Naive thymus-derived CD8-positive, alpha-beta T cell (primary cell): ENCODE measurements around the gene ASRGL1. TPM values are rescaled to one million over a fixed set of nuclear protein-coding genes. Genes with fewer than 3 reads are reported as not detected.
"Not testable (repeated sequence)": the region's sequence is repeated elsewhere in the genome, so short reads cannot be mapped to it uniquely, and the experiment has no call there.

Experiments used
- ATAC-seq, 2 donors: fragments of 150-1000 bp; cut with Tn5 transposase in 1 of 2; sonication (Bioruptor Pico), chemical (Tn5 transposase) in 1 of 2; 1 replicate in 1 of 2; 2 replicates in 1 of 2; pipeline ENCODE4 v1.10.0; 2021; ENCODE audit warnings: mild to moderate bottlenecking in 2 of 2, moderate library complexity in 2 of 2
- POLR2A ChIA-PET: fragments of 350-600 bp; sonication (Branson Sonifier 250); formaldehyde crosslinking; loops from one replicate; lab custom pipeline; 2021; ENCODE audit warnings: antibody characterized with exemption; lab: Charles Lee
- DNase-seq, 10 donors: peaks; one replicate each; pipeline versions ENCODE4 v3.0.0 to v3.0.0-alpha.2; 2020 to 2022
- H3K27ac Mint-ChIP-seq, 10 donors: one replicate each; pipeline ENCODE4 v1.8.0; 2020 to 2022; ENCODE audit warnings: mild to moderate bottlenecking in 10 of 10, mixed read lengths in 10 of 10, moderate library complexity in 4 of 10, inconsistent platforms in 1 of 10
- H3K27me3 Mint-ChIP-seq, 5 donors: one replicate each; pipeline ENCODE4 v1.8.0; 2021 to 2022; ENCODE audit warnings: mixed read lengths in 5 of 5
- H3K36me3 Mint-ChIP-seq, 3 donors: one replicate each; pipeline ENCODE4 v1.8.0; 2020 to 2022; ENCODE audit warnings: mixed read lengths in 3 of 3, mild to moderate bottlenecking in 2 of 3, inconsistent platforms in 1 of 3
- H3K4me1 Mint-ChIP-seq, 4 donors: one replicate each; pipeline ENCODE4 v1.8.0; 2021 to 2022; ENCODE audit warnings: mixed read lengths in 4 of 4
- H3K4me3 Mint-ChIP-seq, 10 donors: one replicate each; pipeline ENCODE4 v1.8.0; 2020 to 2022; ENCODE audit warnings: mild to moderate bottlenecking in 10 of 10, mixed read lengths in 10 of 10, moderate library complexity in 6 of 10, inconsistent platforms in 1 of 10
- H3K9me3 Mint-ChIP-seq, 9 donors: one replicate each; pipeline ENCODE4 v1.8.0; 2020 to 2022; ENCODE audit warnings: mixed read lengths in 9 of 9, mild to moderate bottlenecking in 3 of 9, inconsistent platforms in 1 of 9, moderate library complexity in 1 of 9
- polyA plus RNA-seq, 3 donors: library from polyadenylated mRNA; unstranded; fragments of 300-500 nt; fragmentation: Illumina TruSeq; gene quantifications; one replicate each; pipeline ENCODE4 v1.2.3, GENCODE V29; 2021
- total RNA-seq, 8 experiments: library from RNA in 2 of 8; stranded (reverse) in 2 of 8; gene quantifications; one replicate each; pipeline ENCODE4 v1.2.3 and lab custom pipeline; 2021 to 2026

Gene ASRGL1
- total RNA-seq (1 to 10 TPM; 2.8 to 7.5 TPM), polyA plus RNA-seq (10 to 100 TPM in 1 of 3 donors, 1 to 10 TPM in 2; 5.1 to 13.3 (median 6.0) TPM), total RNA-seq (lab: John Stamatoyannopoulos, UW) (0.49 to 6.6 (median 2.6) reads per million in 6 experiments)

DNA sequence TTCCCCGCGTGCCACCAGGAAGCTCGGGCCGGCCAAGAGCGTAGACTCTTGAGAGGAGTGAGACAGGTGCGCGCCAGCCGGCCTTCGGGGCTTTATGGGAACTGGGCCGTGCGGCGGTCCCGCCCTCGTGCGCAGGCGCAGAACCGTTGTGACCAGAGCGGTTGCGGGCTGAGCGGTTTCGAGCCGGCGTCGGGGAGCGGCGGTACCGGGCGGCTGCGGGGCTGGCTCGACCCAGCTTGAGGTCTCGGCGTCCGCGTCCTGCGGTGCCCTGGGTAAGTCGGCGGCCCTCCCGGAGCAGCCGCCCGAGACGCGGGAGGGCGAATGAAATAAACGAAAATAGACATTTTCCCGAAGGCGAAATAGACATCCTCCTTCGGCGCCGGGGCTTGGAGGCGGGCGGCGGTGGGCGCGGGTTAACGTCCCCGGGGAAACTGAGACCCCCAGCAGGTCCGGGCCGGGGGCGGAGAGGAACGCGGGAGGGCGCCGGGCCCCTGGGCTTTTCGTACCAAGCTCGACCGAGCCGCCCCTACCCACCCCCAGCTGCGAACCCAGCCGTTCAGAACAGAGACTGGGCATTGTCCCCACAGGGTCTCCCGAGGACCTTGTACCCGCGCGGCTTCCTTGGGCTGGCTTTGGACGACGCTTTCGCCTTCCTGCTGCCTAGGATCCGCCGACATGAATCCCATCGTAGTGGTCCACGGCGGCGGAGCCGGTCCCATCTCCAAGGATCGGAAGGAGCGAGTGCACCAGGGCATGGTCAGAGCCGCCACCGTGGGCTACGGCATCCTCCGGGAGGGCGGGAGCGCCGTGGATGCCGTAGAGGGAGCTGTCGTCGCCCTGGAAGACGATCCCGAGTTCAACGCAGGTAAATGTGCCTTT lies at the start of gene ASRGL1:
ASRGL1 (plus strand) TSS at position 146 of the 879 bp plus-strand sequence; CDS start at position 676, 530 bp downstream.
- H3K4me1 Mint-ChIP-seq = peaks cover 11 to 24% (median 19%) of the 10 kb centered on the region in 4 donors
- H3K27me3 Mint-ChIP-seq = peaks cover 0 to 11% (median 2%) of the 10 kb centered on the region in 5 donors
- peak within 1 kb of the TSS in 9 of 10 donors; percentile 58 to 90 (median 78) for H3K27ac Mint-ChIP-seq

DNA sequence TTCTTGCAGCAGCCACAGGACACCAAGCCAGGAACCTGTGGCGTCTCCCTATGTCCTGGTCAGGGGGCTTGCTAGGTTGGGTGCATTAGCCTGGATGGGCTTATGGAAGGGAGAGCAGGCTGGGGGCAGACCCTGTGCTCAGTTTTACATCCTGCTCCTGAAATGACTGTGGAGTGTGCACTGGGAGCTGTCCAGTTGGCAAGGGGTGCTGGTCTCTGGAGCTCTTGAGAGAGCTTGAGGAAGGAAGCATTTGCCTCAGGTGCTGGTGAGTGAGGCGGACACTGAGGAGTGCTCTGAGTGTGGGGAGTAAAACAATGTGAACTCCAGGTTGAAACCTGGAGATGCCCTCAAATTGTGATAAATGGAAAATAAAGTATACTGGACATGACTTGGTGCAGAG lies 41.7 kb upstream of the ASRGL1 start:
- Mint-ChIP-seq H3K27me3 (peaks cover 16 to 31% (median 22%) of the 10 kb centered on the region in 5 donors), H3K4me1 (no peaks in the 10 kb centered on the region), H3K27ac (no peak overlapping the region), H3K4me3 (no peak overlapping the region), H3K36me3 (no peaks in the 10 kb centered on the region), H3K9me3 (peaks cover 0 to 2% (median 0%) of the 10 kb centered on the region in 9 donors)
- ATAC-seq (no peak), DNase-seq (no peak)
- POLR2A ChIA-PET = no interaction called here

More for the DNA sequence above, at the start of gene ASRGL1:
- DNase-seq (peak; percentile 63 to 87 (median 72)), ATAC-seq (peak; percentile 85 to 94)
- H3K36me3 Mint-ChIP-seq = no peaks in the 10 kb centered on the region
- peak within 1 kb of the TSS; percentile 82 to 96 (median 90) for H3K4me3 Mint-ChIP-seq
- no peaks in the 10 kb centered on the region for H3K9me3 Mint-ChIP-seq
- POLR2A ChIA-PET = interaction anchor here (0.6 to 1.8 kb wide), 5 partner anchors 15 to 543 kb away, joined by 3 to 10 read pairs (median 3); partner anchors contain the start of gene SLC3A2

DNA sequence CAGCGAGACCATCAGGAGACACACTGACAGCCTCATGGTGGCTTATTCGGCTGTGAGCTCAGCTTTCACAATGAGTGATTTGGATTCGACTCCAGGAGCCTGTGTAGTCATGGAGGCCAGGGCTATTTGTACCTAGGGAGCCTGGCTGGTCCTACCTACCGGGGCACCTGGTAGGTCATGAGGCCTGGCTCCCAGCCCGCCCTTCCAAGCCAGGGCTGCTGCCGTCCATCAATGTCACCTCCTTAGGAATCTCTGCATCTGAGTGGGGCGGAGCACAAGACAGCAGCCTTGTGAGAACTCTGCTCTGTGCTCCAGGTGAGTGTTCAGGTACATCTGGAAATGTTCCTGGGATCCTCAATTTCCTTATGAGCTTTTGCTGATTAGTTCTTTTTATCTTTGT lies 38.3 kb upstream of the ASRGL1 start, which contains the start of gene SCGB1D4:
SCGB1D4 (minus strand) TSS at position 101 of the 400 bp plus-strand sequence; CDS start at position 36, 65 bp downstream.
- H3K27ac Mint-ChIP-seq = no peak within 1 kb of the TSS
- no peaks in the 10 kb centered on the region for H3K36me3 Mint-ChIP-seq
- H3K9me3 Mint-ChIP-seq = no peaks in the 10 kb centered on the region
- POLR2A ChIA-PET = no interaction called here
- no peaks in the 10 kb centered on the region for H3K4me1 Mint-ChIP-seq
- ATAC-seq (no peak), DNase-seq (no peak)
- H3K4me3 Mint-ChIP-seq = no peak within 1 kb of the TSS
- H3K27me3 Mint-ChIP-seq = peaks cover 18 to 35% (median 19%) of the 10 kb centered on the region in 5 donors

DNA sequence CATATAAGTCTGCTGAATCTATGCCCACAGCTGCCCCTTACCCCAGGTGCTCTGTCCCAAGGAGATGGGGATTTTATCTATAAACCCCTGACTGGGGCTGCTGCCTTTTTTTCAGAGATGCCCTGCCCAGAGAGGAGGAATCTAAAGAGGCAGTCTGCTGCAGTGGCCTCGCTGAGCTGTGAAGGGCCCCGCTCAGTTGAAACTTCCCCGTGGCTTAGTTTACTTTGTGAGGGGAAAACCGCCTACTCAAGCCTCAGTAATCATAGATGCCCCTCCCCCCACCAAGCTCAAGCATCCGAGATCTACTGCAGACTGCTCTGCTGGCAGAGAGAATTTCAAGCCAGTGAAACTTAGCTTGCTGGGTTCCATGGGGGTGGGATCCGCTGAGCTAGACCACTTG lies 31.0 kb upstream of the ASRGL1 start:
- H3K4me3 Mint-ChIP-seq = no peak overlapping the region
- DNase-seq (no peak), ATAC-seq (no peak)
- POLR2A ChIA-PET = no interaction called here
- H3K27me3 Mint-ChIP-seq = peaks cover 17 to 29% (median 21%) of the 10 kb centered on the region in 5 donors
- no peak overlapping the region for H3K27ac Mint-ChIP-seq
- peaks cover 0 to 10% (median 5%) of the 10 kb centered on the region in 9 donors for H3K9me3 Mint-ChIP-seq
- H3K36me3 Mint-ChIP-seq = peaks cover 0 to 13% (median 0%) of the 10 kb centered on the region in 3 donors
- H3K4me1 Mint-ChIP-seq = peaks cover 1 to 8% (median 3%) of the 10 kb centered on the region in 4 donors

DNA sequence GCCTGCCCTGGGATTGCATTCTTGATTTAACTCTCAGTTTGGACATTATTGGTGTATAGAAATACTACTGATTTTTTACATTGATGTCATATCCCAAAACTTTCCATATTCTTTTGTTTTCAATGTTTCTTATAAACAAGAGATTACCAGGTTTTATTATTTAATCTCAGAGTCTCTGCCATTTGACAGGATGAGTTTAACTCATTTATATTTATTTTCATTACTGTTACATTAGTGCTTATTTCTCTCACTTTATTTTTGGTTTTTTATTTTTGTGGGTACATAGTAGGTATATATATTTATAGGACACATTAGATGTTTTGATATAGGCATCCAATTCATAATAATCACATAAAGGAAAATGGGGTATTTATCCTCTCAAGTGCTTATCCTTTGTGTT lies 29.3 kb upstream of the ASRGL1 start:
- Mint-ChIP-seq H3K36me3 (peaks cover 0 to 13% (median 0%) of the 10 kb centered on the region in 3 donors), H3K4me1 (peaks cover 9 to 22% (median 16%) of the 10 kb centered on the region in 4 donors), H3K4me3 (no peak overlapping the region), H3K9me3 (peaks cover 0 to 10% (median 5%) of the 10 kb centered on the region in 9 donors), H3K27me3 (peaks cover 14 to 32% (median 24%) of the 10 kb centered on the region in 5 donors), H3K27ac (no peak overlapping the region)
- POLR2A ChIA-PET = no interaction called here
- ATAC-seq = no peak
- DNase-seq = no peak

DNA sequence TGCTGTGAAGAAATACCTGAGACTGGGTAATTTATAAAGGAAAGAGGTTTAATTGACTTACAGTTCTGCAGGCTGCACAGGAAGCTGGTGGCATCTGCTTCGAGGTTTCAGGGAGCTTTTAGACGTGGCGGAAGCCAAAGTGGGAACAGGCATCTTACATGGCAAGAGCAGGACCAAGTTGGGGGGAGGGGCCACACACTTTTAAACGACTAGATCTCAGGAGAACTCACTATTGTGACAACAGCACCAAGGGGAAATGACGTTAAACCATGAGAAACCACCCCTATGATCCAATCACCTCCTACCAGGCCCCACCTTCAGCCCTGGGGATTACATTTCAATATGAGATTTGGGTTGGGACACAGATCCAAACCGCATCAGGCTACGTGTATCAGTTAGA lies 27.3 kb upstream of the ASRGL1 start:
- peaks cover 0 to 13% (median 0%) of the 10 kb centered on the region in 3 donors for H3K36me3 Mint-ChIP-seq
- POLR2A ChIA-PET = no interaction called here
- peaks cover 0 to 10% (median 5%) of the 10 kb centered on the region in 9 donors for H3K9me3 Mint-ChIP-seq
- H3K27me3 Mint-ChIP-seq = peaks cover 16 to 40% (median 27%) of the 10 kb centered on the region in 5 donors
- ATAC-seq = no peak
- no peak for DNase-seq
- H3K4me3 Mint-ChIP-seq = peak overlapping the region in 1 of 10 donors; percentile 20
- H3K27ac Mint-ChIP-seq = peak overlapping the region in 2 of 10 donors; percentile 15 to 52
- H3K4me1 Mint-ChIP-seq = peaks cover 9 to 22% (median 16%) of the 10 kb centered on the region in 4 donors

DNA sequence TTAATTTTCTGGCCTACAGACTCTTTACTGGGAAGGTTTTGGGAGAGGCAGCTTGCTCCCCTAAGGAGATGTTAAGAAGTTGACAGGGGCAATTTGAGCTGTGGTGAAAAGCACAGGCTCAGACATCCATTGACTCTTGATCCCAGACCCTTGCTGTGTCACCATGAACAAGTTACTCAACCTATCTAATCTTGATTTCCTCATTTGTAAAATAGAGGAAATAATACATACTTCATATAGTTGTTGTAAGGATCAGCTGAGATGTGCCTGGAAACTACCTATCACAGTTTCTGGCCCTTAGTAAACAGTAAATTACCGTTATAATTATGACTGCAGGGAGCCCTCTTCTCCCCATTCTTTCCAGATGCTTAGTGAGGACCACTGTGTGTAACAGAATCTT lies 21.8 kb upstream of the ASRGL1 start:
- H3K9me3 Mint-ChIP-seq = no peaks in the 10 kb centered on the region
- no peak overlapping the region for H3K27ac Mint-ChIP-seq
- ATAC-seq (no peak), DNase-seq (no peak)
- H3K4me1 Mint-ChIP-seq = peaks cover 9 to 16% (median 16%) of the 10 kb centered on the region in 4 donors
- no peaks in the 10 kb centered on the region for H3K36me3 Mint-ChIP-seq
- POLR2A ChIA-PET = no interaction called here
- H3K27me3 Mint-ChIP-seq = peaks cover 8 to 27% (median 18%) of the 10 kb centered on the region in 5 donors
- H3K4me3 Mint-ChIP-seq = no peak overlapping the region

DNA sequence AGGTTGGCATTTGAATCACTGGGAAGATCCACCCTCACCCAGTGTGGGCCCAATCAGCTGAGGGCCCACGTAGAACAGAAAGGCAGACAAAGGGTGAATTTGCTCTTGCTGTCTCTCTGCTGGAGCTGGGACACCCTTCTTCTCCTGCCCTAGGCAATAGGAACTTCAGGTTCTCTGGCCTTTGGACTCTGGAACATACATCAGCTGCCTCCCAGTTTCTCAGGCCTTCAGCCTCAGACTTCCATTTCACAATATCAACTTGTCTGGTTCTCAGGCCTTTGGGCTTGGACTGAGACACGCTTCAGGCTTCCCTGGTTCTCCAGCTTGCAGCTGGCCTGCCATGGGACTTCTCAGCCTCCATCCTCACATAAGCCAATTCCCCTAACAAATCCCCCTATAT lies 14.7 kb upstream of the ASRGL1 start:
- H3K4me1 Mint-ChIP-seq = peaks cover 0 to 2% (median 0%) of the 10 kb centered on the region in 4 donors
- no peak overlapping the region for H3K4me3 Mint-ChIP-seq
- H3K27ac Mint-ChIP-seq = no peak overlapping the region
- POLR2A ChIA-PET = no interaction called here
- no peaks in the 10 kb centered on the region for H3K9me3 Mint-ChIP-seq
- no peak for DNase-seq
- ATAC-seq = no peak
- H3K27me3 Mint-ChIP-seq = peaks cover 0 to 14% (median 10%) of the 10 kb centered on the region in 5 donors
- H3K36me3 Mint-ChIP-seq = no peaks in the 10 kb centered on the region

DNA sequence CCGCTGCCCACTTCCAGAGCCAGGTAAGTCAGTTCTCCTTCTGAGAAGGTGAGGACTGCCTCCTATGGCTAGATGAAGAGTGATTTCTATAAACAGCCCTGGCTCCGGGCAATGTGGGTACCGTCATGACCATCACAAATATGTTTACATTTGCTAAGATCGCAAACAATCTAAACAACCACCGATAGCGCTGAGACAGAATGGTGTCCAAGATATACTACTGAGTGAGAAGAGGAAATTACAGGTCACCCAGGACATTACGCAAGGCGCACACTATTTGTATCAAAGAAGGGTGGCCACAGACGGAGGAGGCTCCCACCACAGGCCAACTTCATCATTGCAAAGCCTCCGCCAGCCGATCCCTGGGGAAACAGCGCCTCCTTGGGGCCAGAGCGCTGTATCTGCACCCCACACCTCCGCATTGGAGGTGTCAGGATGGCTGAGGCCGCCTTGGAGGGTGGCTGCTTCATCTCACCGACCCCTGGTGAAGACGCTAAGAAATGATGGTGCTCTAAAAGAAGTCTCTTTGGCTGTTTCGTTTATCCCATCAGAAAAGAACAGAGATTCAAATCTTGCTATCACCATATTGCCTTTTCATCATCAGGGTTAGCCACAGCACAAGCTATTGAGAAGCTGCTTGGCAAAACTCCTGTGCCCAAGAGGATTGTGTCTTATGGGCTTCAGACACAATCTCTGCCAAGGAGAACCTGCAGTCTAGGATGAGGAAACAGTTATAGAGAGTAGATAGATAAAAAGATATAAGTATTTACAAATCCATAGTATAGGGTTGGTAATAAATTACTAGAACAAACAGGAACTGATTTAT lies 12.3 kb upstream of the ASRGL1 start:
- H3K36me3 Mint-ChIP-seq = no peaks in the 10 kb centered on the region
- no peak overlapping the region for H3K27ac Mint-ChIP-seq
- no peaks in the 10 kb centered on the region for H3K9me3 Mint-ChIP-seq
- peak; percentile 12 to 74 (median 55) for DNase-seq
- no peak overlapping the region for H3K4me3 Mint-ChIP-seq
- H3K27me3 Mint-ChIP-seq = peaks cover 0 to 14% (median 10%) of the 10 kb centered on the region in 5 donors
- POLR2A ChIA-PET = no interaction called here
- peak; percentile 92 to 93 for ATAC-seq
- peaks cover 0 to 2% (median 0%) of the 10 kb centered on the region in 4 donors for H3K4me1 Mint-ChIP-seq

DNA sequence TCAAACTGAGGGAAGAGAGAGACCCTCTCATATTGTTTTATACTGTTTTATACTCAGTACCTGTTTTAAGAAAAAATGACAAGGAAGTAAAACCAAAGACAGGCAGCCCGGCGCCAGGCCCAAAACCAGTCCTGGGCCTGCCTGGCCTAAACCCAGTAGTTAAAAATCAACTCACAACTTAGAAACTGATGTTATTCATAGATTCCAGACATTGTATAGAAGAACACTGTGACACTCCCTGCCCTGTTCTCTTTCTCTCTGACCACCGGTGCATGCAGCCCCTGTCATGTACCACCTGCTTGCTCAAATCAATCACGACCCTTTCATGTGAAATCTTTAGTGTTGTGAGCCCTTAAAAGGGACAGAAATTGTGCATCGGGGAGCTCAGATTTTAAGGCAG lies 11.5 kb upstream of the ASRGL1 start:
- DNase-seq, H3K9me3 Mint-ChIP-seq, POLR2A ChIA-PET, ATAC-seq, H3K4me3 Mint-ChIP-seq, H3K36me3 Mint-ChIP-seq, H3K4me1 Mint-ChIP-seq: not testable (repeated sequence)
- peaks cover 0 to 14% (median 10%) of the 10 kb centered on the region in 5 donors for H3K27me3 Mint-ChIP-seq
- peak overlapping the region in 1 of 10 donors; percentile 71 for H3K27ac Mint-ChIP-seq

DNA sequence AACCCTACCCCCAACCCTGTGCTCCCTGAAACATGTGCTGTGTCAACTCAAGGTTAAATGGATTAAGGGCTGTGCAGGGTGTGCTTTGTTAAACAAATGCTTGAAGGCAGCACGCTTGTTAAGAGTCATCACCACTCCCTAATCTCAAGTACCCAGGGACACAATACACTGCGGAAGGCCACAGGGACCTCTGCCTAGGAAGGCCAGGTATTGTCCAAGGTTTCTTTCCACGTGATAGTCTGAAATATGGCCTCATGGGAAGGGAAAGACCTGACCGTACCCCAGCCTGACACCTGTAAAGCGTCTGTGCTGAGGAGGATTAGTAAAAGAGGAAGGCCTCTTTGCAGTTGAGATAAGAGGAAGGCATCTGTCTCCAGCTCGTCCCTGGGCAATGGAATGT lies 10.5 kb upstream of the ASRGL1 start:
- H3K36me3 Mint-ChIP-seq, H3K9me3 Mint-ChIP-seq, H3K4me3 Mint-ChIP-seq, H3K27ac Mint-ChIP-seq, H3K4me1 Mint-ChIP-seq, DNase-seq, ATAC-seq, POLR2A ChIA-PET: not testable (repeated sequence)
- H3K27me3 Mint-ChIP-seq = peaks cover 0 to 17% (median 13%) of the 10 kb centered on the region in 5 donors

DNA sequence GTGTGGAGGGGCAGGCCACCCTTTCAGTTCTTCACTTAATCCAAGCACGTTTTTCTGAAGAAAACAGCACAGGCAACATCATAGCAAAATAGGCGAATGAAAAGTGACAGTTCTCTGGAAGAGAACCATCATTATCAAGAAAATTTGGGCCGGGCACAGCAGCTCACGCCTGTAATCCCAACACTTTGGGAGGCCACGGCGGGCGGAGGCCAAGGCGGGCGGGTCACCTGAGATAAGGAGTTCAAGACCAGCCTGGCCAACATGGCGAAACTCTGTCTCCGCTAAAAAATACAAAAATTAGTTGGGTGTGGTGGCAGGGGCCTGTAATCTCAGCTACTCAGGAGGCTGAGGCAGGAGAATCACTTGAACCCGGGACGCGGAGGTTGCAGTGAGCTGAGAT lies 9.7 kb upstream of the ASRGL1 start:
- peaks cover 0 to 17% (median 13%) of the 10 kb centered on the region in 5 donors for H3K27me3 Mint-ChIP-seq
- peak overlapping the region in 1 of 10 donors; percentile 74 for H3K27ac Mint-ChIP-seq
- DNase-seq, H3K36me3 Mint-ChIP-seq, H3K9me3 Mint-ChIP-seq, H3K4me3 Mint-ChIP-seq, H3K4me1 Mint-ChIP-seq, ATAC-seq, POLR2A ChIA-PET: not testable (repeated sequence)
